DMS53 (cell line): ENCODE data around the gene ASB18.

Experiments used
- DNase-seq: peaks from one replicate; lab custom pipeline; 2025; lab: John Stamatoyannopoulos, UW

The ASB18 gene

DNA sequence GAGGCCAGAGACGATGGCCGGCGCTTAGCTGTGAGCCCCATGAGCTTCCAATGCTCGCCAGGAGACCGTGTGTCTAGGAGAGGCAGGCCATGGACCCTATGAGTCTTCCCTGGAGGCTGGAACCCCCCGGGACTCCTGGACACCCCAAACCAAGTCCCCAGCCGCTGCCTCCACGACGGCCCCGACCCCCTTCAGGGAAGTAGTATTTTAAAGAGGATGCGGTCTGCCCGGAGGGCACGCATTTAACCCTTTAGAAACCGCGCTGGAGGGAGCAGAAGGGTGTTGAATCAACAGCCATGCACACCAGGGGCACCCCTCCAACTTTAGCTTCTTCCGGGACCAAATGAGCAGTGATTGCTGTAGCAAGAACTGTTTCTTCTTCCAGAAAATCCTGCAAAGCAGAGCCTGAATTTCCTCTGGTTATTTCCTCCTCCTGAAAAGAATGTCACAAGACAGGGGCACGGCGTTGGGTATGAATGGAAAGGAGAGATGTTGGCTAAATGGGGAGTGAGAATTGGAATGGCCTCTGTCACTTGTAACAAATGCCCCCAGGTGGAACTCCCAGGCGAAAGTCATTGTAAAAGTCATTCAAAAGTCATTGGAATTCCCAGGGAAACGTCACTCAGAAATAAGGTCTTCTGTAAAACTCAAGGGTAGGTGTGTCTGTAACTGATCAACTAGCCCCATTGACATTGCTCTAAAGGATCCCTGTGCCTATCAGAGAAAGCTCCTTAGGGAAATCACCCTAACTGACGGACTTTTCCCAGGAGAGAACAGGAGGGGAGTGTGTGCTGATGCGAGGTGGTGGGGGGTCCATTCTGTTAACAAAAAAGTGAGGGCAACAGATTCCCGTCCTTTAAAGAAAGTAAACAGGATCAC, 90.2 kb downstream of the ASB18 start:
- no peak for DNase-seq

DNA sequence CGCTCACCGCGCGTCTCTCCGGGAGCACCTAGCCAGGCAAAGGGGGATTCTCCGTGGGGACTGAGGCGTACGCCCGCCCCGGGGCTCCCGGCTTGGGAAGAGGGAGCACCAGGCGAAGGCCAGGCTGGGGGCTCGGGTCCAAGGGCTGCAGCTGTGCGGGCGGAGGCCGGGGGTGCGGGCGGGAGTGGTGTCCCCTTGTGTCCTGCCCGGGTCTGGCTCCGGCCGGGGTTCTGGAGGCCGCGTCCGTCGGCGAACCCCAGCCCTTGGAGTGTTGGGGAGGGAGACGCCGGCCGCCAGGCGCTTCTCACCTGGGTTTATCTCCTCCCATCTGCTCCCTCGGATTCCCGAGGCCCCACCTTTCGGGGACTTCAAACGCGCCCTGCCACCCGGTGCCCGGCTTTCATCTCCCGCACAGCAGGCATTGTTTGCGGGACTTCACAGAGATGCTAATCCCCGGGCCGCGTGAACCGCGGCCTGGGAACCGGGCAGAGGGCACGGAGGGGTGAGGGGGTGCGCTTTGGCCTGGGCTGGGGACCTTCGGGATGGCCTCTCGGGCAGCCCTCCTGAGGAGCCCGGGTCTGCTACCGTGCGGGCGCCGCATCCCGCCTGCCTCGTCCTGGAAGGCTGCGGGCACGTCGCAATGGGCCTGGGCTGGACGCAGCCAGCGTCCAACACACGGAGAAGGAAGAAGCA, 91.0 kb downstream of the ASB18 start:
- DNase-seq = no peak

DNA sequence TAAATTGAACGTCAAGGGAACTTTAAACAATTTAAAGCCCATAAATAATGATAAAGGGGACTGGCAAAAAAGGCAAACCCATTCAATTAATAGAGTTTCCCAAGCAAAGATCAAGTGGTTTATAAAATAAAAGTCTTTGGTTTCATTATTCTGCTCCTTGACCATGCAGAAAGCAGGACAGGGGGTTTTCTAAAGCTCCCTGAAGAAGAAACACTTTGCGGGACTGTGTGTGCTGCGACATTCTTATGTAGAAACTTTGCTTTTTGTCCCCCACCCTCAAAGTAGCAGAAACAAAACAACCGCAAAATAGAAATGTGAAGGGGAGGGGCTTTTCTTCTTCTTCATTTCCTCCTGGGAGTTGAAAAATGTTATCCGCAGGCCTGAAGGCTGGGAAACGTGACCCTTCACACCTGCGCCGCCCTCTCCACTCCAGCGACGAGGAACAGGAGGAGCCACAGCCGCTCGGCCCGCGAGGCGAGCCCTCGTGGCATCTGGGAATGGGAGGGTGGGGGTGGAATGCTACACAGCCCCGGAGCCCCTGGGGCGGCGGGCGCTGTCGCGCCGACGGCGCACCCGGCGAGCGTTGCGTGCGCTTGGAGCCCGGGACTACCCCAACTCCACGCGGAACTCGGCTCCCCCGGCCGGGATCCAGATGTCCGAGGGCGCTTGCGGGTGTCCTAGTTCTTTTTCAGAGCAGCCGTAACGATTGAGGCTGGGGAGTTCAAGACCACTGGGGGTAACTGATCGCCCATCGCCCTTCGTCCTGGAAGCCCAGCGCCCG, 91.8 kb downstream of the ASB18 start:
- DNase-seq = no peak

DNA sequence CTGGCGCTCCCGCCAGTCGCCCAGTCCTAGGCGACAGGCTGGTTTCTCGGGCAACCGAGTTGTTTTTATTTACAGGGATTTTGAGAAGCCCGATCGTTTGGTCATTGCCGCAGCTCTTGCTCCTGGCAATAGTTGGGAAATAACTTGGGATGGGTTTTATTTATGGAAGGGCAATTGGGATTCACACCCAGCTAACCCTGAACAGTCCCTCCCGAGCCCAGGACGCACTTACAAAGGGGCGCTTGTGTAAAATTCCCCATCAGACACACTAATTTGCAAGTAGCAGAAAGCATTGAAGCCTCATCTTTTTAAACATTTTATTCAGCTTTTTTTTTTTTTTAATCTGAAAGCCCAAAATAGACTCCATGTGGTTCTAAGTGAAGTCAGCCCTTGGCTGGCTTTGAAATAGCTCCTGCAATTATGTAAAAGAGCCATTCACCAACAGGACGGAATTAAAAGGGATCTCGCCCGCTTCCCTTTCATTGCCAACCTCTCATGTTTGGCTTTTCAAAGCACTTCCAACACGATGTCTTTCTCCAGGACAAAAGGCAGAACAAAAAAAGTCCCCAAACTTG, 92.4 kb downstream of the ASB18 start:
- peak; percentile 26 for DNase-seq

DNA sequence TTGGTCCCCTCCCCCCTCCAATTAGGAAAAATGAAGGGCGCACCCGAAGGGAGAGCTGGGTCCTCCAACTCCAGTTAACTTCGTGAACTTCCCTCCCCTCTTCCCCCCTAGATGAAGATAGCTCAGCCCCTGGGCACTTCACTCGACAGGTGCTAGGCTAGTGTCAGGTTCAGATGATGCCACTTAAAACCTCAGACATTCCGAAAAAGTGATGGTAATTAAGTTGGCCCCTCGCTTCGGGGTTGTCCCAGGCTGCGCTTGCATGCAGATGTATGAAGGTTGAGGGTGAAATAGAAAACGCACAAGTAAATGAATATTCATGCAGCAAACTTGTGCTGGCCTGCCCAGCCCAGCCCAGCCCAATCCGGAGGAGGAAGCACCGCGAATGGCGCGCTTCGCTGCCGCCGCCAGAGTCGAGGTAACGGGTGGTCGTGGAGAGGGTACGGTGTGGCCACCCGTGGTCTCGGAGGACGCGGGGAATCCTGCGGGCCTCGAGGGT, 93.0 kb downstream of the ASB18 start:
- DNase-seq = no peak

DNA sequence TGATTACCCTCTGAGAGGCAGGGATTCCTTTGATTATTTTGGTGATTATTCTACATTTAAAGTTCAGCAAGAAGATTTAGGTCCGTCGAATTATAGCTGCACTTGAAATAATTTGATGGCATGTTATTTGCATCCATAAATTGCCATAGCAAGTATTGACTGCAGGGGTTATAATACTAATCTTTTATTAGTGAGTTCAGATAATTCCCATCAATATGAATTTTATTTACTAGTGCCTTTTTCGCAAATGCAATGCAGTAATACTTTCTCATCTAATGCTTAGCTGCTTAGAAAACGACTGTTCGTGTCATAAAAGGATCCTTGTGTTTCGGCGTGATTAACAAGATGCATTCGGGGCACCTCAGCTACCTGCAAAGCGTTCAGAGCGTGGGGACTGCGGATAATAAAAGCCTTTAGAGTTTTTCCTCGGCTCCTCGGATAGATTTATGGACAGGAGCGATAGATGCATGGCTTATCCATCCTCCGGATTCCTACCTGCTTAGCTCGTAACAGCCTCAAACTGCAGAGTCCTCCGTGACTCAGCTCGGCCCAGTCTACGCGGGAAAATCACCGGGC, 93.5 kb downstream of the ASB18 start:
- peak; percentile 18 for DNase-seq

DNA sequence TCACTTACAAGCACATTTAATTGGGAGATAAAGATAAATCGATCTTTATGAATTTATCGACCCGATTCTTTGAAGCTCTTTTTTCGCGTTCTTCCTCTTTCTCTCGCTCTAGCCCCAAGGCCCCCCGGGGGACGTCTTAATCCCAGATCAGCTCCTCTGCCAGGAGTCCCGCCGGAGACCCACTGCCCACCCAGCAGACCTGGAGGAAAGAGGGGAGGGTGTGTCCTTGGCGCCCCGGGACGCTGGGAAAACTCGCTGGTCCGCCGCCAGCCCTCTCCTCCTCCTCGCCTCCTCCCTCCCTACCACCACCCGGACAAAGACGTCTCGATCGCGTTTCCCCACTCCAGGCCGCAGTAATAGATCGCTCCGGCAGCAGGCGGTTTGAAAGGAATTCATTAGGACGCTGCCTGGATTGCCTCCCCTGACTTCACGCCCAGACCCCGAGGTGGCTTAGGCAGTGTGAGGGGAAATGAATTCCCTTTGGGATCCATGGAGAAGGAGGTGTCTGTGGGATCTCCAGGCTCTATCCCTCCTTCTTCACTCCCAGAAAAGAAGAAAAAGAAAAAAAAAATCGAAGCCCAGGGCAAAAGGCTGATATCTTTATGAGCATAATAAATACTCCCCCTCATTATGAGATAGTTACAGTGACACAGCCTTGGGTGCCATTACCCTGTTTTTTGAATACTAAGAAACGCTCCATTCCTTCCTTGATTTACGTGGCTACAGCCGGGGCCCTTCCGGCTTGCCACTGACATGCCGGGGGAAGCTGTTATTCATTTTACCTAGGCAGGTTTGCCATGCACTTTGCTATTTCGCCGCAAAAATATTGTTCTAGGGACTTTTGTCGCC, 94.2 kb downstream of the ASB18 start:
- DNase-seq = no peak

DNA sequence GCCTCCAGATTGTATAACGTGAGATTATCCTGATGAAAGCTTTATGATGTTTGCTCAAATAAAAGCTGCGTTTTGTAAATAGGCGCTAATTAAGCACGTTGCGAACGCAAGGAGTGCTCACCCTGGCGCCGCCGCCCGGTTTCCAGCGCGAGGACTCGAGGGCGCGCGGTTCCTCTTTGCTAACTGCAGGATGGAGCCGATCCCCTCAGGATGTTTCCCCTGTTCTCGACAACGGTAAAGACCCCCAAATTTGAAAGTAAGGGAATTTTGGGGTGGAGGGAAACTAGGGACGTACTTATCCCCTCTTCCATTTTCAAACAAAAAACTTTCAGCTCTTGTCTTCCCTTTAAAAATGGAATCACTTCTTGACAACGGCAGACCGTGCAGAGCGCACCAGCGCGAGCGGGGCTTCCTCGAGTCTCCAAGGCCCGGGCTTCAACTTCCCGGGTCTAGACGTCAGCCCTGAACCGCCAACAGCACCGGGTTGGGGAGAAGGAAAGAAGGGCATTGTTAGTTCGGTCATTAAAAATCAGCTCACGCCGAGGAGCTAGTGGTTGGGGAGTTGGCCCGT, 95.0 kb downstream of the ASB18 start:
- peak; percentile 20 for DNase-seq

DNA sequence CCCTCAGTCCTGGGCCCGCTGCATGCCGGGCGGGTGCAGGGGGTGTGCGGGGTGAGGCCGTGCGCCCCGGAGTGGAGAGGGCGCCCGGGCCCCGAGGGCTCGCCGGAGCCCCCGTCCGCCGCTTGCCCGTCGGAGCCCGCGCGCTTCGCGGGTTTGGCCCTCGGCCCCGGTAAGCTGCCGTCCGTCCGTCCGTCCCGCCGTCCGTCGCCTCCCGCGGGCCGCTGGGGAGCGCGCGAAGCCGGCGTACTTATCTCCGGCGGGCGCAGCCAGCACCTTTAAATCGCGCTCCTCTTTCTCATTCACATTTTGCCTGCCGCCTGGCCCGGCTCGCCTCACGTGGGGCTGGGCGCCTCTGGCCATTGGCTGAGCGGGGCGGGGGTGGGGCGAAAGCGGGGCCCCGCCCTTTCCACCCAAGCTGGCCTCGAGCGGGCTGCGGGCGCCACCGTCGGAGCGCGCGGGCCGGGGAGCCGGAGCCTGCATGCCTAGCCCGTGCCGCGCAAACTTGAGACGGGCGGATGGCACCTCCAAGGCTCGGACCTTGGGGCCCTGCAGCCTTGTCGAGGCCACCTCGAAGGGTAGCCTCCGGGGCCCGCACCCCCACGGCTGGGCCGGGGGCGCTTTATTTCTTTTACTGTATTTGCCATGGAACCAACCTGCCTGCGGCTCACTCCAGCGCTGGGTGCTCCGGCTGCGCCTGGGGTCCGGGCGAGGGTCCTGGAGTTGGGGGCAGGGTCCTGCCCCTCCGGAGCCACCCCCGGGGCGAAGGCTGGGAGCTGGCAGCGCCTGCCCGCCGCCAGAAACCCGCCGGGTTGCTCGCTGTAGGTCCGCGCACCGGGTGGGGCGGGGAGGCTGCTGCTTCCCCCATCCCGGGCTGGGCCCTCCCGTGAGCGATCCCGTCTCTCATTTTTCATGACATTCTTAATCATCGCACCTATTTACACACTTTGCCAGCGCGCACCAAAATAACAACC, 95.8 kb downstream of the ASB18 start, which contains the start of gene GBX2:
Gene GBX2, minus strand, starts transcription at position 277 of the 971 bp plus-strand sequence. CDS start 415 bp downstream, outside the sequence.
- DNase-seq = peak; percentile 79

DNA sequence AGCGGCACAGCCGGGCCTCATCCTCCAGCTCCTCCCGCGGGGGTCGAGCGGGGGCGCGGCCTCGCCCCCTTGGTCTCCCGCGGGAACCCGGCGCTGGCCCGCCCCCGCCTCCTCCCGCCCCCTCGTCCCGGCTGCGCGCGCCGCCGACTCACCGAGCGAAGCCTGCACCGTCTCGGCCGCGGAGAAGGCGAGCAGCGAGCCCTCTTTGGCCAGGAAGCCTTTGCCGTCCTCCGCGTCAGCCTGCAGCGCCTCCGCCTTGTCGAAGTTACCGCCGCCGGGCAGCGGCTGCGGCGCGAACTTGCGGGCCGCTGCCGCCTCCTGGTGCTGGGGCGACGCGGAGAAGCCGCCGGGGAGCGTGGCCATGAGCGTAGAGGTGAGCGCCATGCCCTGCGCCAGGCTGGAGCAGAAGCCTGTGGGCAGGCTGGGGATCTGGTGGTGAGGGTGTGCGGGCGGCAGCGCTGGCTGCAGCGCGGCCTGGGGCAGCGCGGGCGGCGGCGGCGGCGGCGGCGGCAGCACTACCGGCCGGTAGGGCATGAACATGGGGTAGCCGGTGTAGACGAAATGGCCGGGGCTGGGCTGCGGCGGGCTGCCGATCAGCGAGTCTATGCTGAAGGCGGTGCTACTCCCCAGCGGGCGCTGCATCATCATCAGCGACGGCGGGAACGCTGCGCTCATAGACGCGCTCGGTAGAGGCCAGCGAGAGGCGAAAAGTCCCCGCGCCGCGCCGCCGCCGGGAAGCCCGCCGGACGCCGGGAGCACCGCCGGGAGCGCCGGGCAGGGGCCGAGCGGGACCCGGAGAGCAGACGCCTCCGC, 96.7 kb downstream of the ASB18 start:
- DNase-seq = peak; percentile 70

DNA sequence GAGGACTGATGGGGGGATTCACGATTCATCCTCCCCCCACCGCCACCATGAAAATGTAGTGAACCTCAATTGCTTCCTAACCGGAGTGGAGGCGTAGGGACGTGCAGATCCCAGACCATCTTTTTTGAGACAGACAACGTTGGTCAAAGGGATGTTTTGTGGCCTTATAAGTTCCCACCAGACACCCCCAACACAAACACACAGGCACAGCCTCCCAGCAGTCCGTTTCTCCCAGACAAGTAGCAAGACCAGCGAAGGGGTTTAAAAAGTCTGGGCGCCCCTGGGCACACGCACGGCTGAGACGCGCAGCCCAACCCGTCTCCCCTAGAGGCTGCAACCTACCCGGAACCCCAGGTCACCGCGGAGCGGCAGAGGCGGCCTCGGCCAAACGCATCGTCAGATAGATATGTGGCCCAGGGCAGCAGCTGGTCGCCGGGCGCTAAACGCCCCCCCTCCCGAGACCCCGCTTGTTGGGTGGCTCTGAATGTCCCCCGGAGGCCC, 97.4 kb downstream of the ASB18 start:
- peak; percentile 36 for DNase-seq

DNA sequence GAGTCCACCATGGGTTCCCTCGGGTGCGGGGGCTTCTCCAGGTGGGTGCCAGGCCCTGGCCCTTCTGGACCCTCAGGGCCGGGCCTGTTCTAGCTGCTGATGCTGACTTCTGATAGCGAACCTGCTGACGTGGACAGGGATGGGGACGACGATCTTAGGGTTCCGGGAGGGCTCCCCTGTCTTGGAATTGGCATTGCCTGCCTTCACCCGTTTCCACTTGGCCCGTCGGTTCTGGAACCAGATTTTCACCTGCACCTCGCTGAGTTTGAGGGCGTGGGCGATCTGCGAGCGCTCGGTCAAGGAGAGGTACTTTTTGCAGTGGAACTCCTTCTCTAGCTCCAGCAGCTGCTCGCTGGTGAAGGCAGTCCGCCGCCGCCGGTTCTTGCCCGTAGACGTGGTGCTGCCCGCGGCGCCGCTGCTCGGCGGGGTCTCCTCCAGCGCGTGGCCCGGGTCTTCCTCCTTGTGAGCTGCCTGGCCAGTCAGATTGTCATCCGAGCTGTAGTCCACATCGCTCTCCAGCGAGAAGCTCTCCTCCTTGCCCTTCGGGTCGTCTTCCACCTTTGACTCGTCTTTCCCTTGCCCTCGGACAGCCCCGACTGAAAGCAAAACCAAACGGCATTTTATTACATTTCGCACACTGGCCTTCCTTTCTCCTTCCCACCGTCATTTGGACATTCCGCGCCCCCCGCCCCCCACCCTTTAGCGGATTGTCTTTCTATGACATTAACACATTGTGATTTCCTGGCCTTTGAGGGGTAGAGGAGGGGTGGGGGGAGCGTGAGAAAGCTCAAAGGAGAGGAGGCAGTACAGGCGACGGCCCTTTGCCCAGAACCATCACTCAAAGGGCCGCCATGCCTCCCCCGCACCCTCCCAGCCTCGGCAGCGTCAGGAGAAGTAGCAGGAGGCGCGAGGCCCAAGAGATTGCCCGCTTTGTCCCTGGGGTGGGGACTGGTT, 98.1 kb downstream of the ASB18 start:
- peak; percentile 40 for DNase-seq

DNA sequence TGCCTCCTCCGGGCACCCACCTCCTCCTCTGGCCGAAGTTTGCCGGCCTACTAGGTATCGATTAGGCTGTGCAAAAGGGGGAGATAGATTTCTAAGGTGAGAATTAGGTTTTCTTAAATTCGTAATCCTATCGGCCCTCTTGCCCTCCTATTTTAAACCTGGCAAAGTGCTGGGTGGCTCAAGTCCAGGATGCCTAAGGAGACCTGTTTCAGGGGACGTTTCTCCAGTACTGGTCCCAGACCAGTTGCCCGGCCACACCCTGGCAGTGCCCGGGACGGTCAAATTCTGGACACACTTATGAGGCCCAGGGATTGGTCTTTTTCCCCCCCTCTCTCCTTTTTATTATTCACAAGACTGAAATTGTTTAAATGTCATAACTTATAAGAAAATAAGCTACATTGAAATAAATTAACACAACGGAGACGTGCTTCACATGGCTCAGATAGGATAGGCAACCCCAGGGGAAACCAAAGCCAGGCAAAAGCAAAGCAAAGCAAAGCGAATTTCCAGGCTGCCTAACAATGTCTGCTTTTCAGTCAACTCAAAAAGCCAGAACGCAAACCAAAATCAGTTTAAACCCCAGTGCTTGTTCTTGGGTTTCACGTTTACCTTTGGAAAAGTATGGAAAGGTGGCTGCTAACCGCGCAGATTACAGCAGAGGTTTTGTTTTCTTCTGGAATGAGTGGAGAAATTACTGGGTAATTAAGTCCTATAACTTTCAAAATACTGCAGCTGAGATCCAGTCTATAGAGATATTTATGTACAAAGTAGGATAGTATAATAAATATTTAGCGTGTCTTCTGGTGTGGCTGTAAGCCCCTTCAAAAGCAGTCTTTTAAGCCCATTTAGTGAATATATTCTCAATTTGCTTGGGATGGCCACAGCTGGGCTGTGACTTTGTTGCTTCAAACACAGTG, 99.0 kb downstream of the ASB18 start:
- peak; percentile 13 for DNase-seq

DNA sequence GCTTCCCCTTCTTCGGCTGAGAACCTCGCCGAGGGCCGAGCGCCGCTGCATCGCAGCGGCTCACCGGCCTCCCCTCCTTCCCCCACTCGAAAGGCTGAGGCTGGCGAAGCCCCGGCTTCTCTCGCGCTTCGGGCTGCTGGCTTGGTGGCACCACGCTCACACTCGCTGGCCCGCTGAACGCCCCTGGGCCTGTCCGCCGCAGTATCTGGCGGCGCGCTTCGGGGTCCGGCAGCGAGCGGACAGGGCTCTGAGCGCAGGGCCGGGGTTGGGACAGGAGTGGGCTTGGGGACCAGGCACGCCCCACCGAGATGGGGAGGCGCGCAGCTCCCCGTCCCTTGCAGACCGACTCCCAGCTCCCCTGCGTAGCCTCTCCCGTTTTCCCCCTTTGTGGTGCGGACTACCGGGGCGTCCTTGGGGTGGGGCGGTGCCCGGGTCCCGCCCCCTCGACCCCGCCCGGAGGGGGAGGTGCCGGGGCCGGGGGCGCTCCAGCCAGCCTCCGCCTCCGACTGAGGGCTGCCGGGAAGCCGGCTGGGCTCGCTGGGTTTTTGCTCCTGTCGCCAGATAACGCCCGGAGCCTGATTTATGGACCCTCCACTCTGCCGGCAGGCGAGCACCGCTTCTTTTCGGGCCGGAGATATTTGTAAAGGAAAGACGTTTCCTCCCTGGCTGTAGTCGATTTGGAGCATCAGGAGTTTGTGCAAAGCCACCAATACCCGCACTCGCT, 99.8 kb downstream of the ASB18 start:
- peak; percentile 63 for DNase-seq
